Measurements from ENCODE around the gene BTBD16. TPM values are rescaled to one million over a fixed set of nuclear protein-coding genes. Genes with fewer than 3 reads are reported as not detected.

The BTBD16 gene
- total RNA-seq, 1 experiment from 2014 or later = not detected

GRCh38 chr10:122229666-122230065, 41.4 kb upstream of the BTBD16 start:
- DNase-seq (ENCODE audit: low spot score) (no peak), ATAC-seq (no peak)
- CTCF ChIA-PET = no interaction called here
- TF ChIP-seq ZSCAN18 (CRISPR knock-in tag; IDR thresholded peaks at IDR 0.05) (no peak), NFATC4 (CRISPR knock-in tag; IDR thresholded peaks at IDR 0.05) (no peak), ARID4B (CRISPR knock-in tag; IDR thresholded peaks at IDR 0.05; ENCODE audit: borderline replicate concordance) (no peak), HMGA2 (CRISPR knock-in tag; IDR thresholded peaks at IDR 0.05) (no peak), ZNF416 (CRISPR knock-in tag; IDR thresholded peaks at IDR 0.05) (no peak), NFE2L1 (CRISPR knock-in tag; IDR thresholded peaks at IDR 0.05) (no peak), KAT7 (CRISPR knock-in tag; IDR thresholded peaks at IDR 0.05; ENCODE audit: borderline replicate concordance) (no peak), SMAD3 (CRISPR knock-in tag; IDR thresholded peaks at IDR 0.05; ENCODE audit: borderline replicate concordance) (no peak), PRDM15 (CRISPR knock-in tag; IDR thresholded peaks at IDR 0.05) (no peak), MLX (CRISPR knock-in tag; IDR thresholded peaks at IDR 0.05) (no peak), ZNF423 (CRISPR knock-in tag; IDR thresholded peaks at IDR 0.05) (no peak), CTCF (IDR thresholded peaks at IDR 0.05) (no peak)
- Mint-ChIP-seq H3K27me3 (ENCODE audit: low read depth) (no peaks in the 10 kb centered on the region), H3K4me1 (no peaks in the 10 kb centered on the region), H3K36me3 (peaks cover 52% of the 10 kb centered on the region), H3K4me3 (no peak overlapping the region), H3K9me3 (no peaks in the 10 kb centered on the region), H3K27ac (no peak overlapping the region)
- POLR2A ChIA-PET = no interaction called here

GRCh38 chr10:122230222-122230621, 40.9 kb upstream of the BTBD16 start:
- CTCF ChIA-PET = no interaction called here
- Mint-ChIP-seq H3K27ac (no peak overlapping the region), H3K4me1 (no peaks in the 10 kb centered on the region)
- TF ChIP-seq SMAD4 (CRISPR knock-in tag; IDR thresholded peaks at IDR 0.05) (no peak), NR2C2 (CRISPR knock-in tag; IDR thresholded peaks at IDR 0.05) (no peak), NFYB (CRISPR knock-in tag; conservative IDR thresholded peaks at IDR 0.05; ENCODE audit: low read depth) (no peak), E2F5 (CRISPR knock-in tag; IDR thresholded peaks at IDR 0.05) (no peak), RORB (CRISPR knock-in tag; IDR thresholded peaks at IDR 0.05) (no peak), IRF2 (CRISPR knock-in tag; IDR thresholded peaks at IDR 0.05; ENCODE audit: borderline replicate concordance, low read depth) (no peak), USF1 (CRISPR knock-in tag; IDR thresholded peaks at IDR 0.05) (no peak), ZNF423 (CRISPR knock-in tag; IDR thresholded peaks at IDR 0.05) (no peak), CREB1 (CRISPR knock-in tag; IDR thresholded peaks at IDR 0.05) (no peak), NR3C1 (CRISPR knock-in tag; conservative IDR thresholded peaks at IDR 0.05; ENCODE audit: low read depth) (no peak), JAZF1 (CRISPR knock-in tag; IDR thresholded peaks at IDR 0.05) (no peak)

More at GRCh38 chr10:122230222-122230621, 40.9 kb upstream of the BTBD16 start:
- DNase-seq (ENCODE audit: low spot score) (no peak), ATAC-seq (no peak)
- peaks cover 48% of the 10 kb centered on the region for H3K36me3 Mint-ChIP-seq
- no peak overlapping the region for H3K4me3 Mint-ChIP-seq
- POLR2A ChIA-PET = no interaction called here
- H3K9me3 Mint-ChIP-seq = no peaks in the 10 kb centered on the region
- H3K27me3 Mint-ChIP-seq (ENCODE audit: low read depth) = no peaks in the 10 kb centered on the region
